T-helper 17 cell (primary cell): Measurements from ENCODE around the gene PMP22. TPM values are rescaled to one million over a fixed set of nuclear protein-coding genes. Genes with fewer than 3 reads are reported as not detected.

Source experiments
- ATAC-seq: fragments of 150-1000 bp; cut with Tn5 transposase; 2 replicates; pipeline ENCODE4 v1.10.0; 2021; ENCODE audit warnings: mild to moderate bottlenecking, moderate library complexity
- DNase-seq, 3 donors: peaks; one replicate each; pipeline versions ENCODE4 v3.0.0 to v3.0.0-alpha.2; 2020 to 2021
- H3K9me3 ChIP-seq: one replicate; pipeline ENCODE4 v1.7.0; 2013; ENCODE audit warnings: low read length, mild to moderate bottlenecking; ENCODE audit not compliant: control insufficient read depth, poor library complexity, severe bottlenecking
- H3K27ac Mint-ChIP-seq: one replicate; pipeline ENCODE4 v1.8.0; 2022; ENCODE audit warnings: mild to moderate bottlenecking, moderate library complexity, mixed read lengths
- H3K27me3 Mint-ChIP-seq: one replicate; pipeline ENCODE4 v1.8.0; 2022; ENCODE audit warnings: mixed read lengths
- H3K36me3 Mint-ChIP-seq: one replicate; pipeline ENCODE4 v1.8.0; 2022; ENCODE audit warnings: low read depth, mixed read lengths
- H3K4me1 Mint-ChIP-seq: one replicate; pipeline ENCODE4 v1.8.0; 2022; ENCODE audit warnings: mild to moderate bottlenecking, mixed read lengths
- H3K4me3 Mint-ChIP-seq: one replicate; pipeline ENCODE4 v1.8.0; 2022; ENCODE audit warnings: mild to moderate bottlenecking, moderate library complexity, mixed read lengths
- total RNA-seq, 4 donors: library from RNA in 2 of 4; stranded (reverse) in 2 of 4; gene quantifications; one replicate each; pipeline ENCODE4 v1.2.3 and lab custom pipeline; 2022 to 2026

Gene PMP22
- total RNA-seq, 2 donors from 2014 or later, result not detected

DNA sequence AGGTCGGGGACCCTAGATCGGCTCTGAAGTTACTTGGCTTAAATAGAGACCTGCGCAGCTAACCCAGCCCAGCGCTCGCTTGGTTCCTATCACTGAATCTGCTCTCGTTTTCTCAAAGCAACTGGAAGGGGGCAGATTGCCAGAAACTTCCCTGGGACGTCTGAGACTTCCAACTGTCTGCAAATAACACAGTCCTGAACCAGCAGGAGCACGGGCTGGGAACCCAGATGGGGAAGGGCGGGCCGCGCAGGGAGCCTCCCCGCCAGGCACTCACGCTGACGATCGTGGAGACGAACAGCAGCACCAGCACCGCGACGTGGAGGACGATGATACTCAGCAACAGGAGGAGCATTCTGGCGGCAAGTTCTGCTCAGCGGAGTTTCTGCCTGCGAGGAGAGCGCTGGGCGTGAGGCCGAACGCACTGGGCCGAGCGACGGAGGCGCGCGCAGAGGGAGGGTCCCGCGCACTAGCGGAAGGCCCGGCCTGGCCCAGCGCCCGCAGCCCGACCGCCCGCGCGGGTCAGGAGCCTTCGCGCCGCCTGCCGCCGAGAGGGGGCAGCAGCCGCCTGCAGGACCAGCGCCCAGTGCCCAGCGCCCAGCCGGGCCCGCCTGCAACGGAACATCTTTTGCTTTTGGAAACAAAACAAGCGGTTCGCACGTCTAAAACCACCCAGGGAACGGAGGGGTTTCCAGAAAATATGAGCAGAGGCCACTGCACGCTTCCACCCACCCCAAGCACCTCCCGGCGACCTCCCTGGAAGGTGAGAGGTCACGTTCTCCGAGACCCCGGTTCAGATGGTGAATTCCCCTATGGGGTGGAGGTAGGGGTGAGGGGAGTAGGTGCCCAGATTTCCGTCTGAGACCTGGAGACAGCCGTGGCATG is 4.5 kb downstream of the PMP22 start:
- peaks cover 10% of the 10 kb centered on the region for H3K4me1 Mint-ChIP-seq
- H3K4me3 Mint-ChIP-seq, result peak overlapping the region; percentile 84
- no peaks in the 10 kb centered on the region for H3K9me3 ChIP-seq
- H3K36me3 Mint-ChIP-seq, result peaks cover 2% of the 10 kb centered on the region
- DNase-seq, result peak; percentile 12 to 34 (median 15)
- ATAC-seq, result peak; percentile 76
- peaks cover 81% of the 10 kb centered on the region for H3K27me3 Mint-ChIP-seq
- no peak overlapping the region for H3K27ac Mint-ChIP-seq

DNA sequence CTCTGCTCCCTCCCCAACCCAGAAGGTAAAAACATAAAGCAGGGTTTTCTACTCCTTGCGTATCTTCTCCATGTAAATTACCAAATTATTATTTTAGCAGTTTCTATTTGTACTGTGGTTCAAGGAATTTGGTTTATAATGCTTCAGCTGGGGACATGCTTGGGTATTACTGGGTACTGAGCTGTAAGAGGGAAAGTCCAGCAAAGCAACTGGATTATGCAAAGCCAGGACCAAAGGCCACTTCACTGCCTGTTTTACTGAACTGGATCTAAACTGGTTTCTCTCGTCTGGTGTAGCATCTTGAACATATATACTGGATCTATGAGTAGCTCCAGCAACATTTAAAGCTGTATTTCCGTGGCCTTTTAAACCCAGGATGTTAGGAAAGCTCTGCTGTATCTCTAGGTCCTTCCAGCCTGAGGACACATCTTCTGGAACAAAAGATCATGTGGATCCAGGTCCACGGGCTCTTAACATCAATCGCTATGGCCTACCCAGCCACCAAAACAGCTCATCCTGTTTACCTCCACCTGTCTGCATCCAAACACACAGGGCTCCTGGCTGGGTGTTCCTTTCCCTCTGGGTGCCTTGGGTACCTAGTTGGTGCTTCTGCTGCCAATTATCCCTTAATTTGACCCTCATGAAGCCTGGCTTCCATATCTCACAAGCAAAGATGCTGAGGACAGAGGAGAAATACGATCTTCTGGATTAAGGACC is 7.2 kb downstream of the PMP22 start:
- ATAC-seq (no peak), DNase-seq (no peak)
- peaks cover 10% of the 10 kb centered on the region for H3K4me1 Mint-ChIP-seq
- H3K27ac Mint-ChIP-seq, result no peak overlapping the region
- peaks cover 69% of the 10 kb centered on the region for H3K27me3 Mint-ChIP-seq
- no peak overlapping the region for H3K4me3 Mint-ChIP-seq
- H3K9me3 ChIP-seq, result no peaks in the 10 kb centered on the region
- H3K36me3 Mint-ChIP-seq, result peaks cover 13% of the 10 kb centered on the region

DNA sequence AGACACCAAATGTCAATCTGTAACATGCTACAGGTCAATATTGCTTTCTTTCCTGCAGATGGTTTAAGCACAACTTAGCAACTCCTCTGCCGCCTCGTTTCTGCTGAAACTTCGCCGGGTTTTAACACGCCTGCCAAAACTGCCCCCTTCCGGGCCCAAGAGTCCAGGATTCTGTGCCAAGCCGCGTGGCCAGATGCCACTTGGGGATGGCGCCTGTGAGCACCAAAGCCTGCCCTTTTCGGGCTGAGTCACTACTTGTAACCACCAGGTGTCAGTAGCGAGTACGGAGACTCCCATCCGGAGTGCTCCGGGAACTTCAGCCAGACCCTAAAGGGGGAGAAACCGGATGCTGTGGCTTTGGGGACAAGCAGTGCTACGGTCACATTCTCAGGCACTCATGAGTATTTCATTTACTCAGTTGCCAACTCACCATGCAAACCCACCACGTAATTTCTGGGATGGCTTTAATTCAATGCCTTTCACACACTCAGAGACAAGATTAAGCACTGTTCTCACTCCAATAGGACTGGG is 7.8 kb downstream of the PMP22 start:
- peaks cover 13% of the 10 kb centered on the region for H3K36me3 Mint-ChIP-seq
- peak; percentile 63 for ATAC-seq
- no peaks in the 10 kb centered on the region for H3K9me3 ChIP-seq
- DNase-seq, result peak; percentile 20 to 38 (median 24)
- H3K4me3 Mint-ChIP-seq, result peak overlapping the region; percentile 45
- peaks cover 9% of the 10 kb centered on the region for H3K4me1 Mint-ChIP-seq
- H3K27me3 Mint-ChIP-seq, result peaks cover 64% of the 10 kb centered on the region
- H3K27ac Mint-ChIP-seq, result no peak overlapping the region

DNA sequence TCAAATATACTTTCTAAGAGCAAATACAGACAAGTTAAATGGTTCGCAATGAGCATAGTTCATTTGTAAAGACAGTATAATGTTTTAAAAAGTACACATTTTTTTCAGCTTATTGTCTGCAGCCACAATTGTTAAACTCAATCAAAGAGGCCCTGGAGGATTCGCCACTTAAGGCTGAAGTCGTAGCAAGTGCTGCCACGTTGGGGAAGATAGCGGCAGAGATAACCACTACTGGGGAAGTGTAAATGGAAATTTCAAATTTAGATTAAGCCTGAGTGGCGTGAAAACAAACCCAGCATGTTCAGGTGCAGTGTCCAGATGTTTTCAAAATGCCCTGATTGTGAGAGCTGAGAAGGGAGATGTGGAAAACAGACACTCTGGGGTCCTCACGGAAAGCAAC is 8.4 kb downstream of the PMP22 start:
- no peak for ATAC-seq
- peaks cover 13% of the 10 kb centered on the region for H3K36me3 Mint-ChIP-seq

DNA sequence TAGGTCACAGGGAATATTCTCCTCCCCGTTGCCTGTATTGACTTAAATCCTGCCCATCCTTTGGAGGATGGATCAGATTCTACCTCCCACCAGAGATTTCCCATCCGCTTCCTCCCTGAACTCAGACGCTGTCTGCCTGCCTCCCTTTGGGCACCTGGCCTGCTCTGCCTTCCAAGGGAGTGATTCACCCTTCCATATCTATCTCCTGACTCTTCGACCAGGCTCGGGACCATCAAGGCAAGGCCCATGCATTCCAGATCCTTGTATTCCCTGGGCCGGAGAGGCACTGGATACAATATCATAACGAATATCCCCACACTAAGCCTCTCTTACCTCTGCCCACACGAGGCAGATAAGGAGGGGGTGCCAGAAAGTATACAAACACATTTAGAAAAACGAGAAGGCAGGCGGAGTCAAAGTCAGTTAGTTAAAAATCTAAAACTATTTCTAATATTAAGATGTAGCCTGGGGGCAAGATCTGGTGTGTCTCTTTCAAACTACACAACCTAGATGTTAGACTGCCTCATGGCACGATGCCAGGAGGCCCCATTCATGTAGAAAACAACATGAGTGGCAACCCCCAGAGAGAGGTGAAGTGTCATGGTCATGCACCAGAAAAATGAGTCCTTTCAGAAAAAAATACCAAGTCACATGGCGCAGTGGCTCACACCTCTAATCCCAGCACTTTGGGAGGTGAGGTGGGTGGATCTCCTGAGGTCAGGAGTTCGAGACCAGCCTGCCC is 9.2 kb downstream of the PMP22 start:
- DNase-seq (no peak), ATAC-seq (no peak)
- peak overlapping the region; percentile 43 for H3K27ac Mint-ChIP-seq
- peaks cover 8% of the 10 kb centered on the region for H3K4me1 Mint-ChIP-seq
- H3K27me3 Mint-ChIP-seq, result peaks cover 51% of the 10 kb centered on the region
- peaks cover 13% of the 10 kb centered on the region for H3K36me3 Mint-ChIP-seq
- H3K4me3 Mint-ChIP-seq, result no peak overlapping the region
- no peaks in the 10 kb centered on the region for H3K9me3 ChIP-seq

More for the DNA sequence above, 8.4 kb downstream of the PMP22 start:
- no peaks in the 10 kb centered on the region for H3K9me3 ChIP-seq
- Mint-ChIP-seq H3K4me3 (no peak overlapping the region), H3K27me3 (peaks cover 57% of the 10 kb centered on the region), H3K4me1 (peaks cover 8% of the 10 kb centered on the region), H3K27ac (no peak overlapping the region)
- DNase-seq, result no peak

DNA sequence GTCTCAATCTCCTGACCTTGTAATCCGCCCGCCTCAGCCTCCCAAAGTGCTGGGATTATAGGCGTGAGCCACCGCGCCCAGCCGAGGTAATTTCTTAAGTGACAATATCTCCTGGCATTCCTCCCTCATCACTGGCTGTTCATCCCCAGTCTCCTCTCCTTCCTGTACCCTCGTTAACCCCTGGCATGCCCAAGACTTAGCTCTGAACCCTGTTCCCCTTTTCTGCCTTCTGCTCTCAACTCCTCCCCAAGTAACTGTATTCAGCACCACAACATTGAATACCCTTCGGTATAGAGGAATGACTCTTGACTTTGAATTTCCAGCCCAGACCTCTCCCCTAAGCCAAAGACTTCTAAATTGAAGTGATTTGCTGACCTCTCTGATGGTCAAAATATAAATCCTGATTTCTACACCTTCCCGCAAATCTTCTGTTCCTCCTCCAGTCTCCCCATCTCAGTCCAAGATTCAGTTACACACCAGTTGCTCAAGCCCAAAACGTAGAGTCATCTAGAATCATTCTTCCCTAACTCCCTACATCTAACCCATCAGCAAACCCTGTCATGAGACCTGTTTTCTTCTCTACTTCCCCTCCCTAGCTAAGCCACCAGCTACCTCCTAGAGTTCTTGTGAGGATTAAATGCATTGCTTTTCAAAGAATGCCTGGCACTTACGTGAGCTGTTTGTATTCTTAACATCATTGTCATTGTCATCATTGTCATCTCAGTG is 14.8 kb downstream of the PMP22 start:
- H3K27ac Mint-ChIP-seq, result no peak overlapping the region
- DNase-seq (no peak), ATAC-seq (no peak)
- H3K4me1 Mint-ChIP-seq, result no peaks in the 10 kb centered on the region
- H3K4me3 Mint-ChIP-seq, result no peak overlapping the region
- peaks cover 11% of the 10 kb centered on the region for H3K36me3 Mint-ChIP-seq
- H3K9me3 ChIP-seq, result no peaks in the 10 kb centered on the region
- peaks cover 11% of the 10 kb centered on the region for H3K27me3 Mint-ChIP-seq

DNA sequence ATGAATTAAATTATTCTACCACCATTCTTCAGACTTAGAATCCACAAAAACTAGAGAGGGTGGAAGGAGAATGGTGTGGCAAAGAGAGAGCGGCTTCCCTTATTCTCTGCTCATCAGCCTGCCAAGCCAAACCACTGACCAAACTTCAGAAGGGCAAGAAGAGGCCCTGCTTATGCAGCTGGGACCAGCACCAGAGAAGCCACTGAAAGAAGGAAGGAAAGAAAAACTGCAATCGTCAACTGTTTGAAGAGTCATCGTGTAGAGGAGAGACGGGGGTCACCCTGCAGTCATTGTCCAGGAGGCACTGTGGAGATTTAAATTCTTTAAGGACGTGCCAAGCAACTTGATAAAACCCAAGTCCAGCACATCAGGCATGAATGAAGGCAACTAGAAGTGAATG is 15.6 kb downstream of the PMP22 start:
- Mint-ChIP-seq H3K36me3 (peaks cover 11% of the 10 kb centered on the region), H3K4me1 (no peaks in the 10 kb centered on the region), H3K27me3 (peaks cover 8% of the 10 kb centered on the region), H3K27ac (no peak overlapping the region), H3K4me3 (no peak overlapping the region)
- H3K9me3 ChIP-seq, result no peaks in the 10 kb centered on the region
- DNase-seq (no peak), ATAC-seq (no peak)

DNA sequence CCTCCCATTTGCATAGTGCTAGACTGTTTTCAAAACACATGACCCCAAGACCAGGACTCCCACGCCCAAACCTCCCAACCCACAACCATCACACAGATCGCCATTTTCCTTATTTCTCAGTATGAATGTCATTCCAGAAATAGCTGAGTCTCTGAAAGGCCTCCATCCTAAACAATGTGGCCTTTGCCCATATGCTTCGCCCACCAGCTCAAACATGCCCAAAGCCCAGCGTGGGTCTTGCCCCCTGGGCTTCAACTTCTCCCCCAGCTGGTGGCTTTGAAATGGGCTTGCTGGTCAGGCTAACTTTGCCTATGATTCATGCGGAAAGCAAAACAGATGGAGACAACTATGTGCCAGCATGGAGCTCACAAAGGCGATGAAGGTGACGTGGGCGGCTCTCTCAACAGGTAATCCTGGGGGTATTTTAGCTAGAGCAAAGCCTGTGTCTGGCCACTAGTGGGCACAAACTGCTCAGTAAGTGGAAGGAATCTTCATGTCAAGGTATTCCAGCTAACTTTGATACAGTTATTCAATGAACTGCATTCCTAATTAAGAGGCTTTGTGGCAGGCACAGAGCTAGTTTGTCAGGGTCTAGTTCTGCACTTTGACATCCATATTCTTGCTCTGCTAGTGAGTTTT is 17.1 kb downstream of the PMP22 start:
- Mint-ChIP-seq H3K27ac (no peak overlapping the region), H3K27me3 (peaks cover 8% of the 10 kb centered on the region), H3K4me1 (no peaks in the 10 kb centered on the region), H3K36me3 (peaks cover 4% of the 10 kb centered on the region), H3K4me3 (no peak overlapping the region)
- DNase-seq (no peak), ATAC-seq (no peak)
- H3K9me3 ChIP-seq, result no peaks in the 10 kb centered on the region

DNA sequence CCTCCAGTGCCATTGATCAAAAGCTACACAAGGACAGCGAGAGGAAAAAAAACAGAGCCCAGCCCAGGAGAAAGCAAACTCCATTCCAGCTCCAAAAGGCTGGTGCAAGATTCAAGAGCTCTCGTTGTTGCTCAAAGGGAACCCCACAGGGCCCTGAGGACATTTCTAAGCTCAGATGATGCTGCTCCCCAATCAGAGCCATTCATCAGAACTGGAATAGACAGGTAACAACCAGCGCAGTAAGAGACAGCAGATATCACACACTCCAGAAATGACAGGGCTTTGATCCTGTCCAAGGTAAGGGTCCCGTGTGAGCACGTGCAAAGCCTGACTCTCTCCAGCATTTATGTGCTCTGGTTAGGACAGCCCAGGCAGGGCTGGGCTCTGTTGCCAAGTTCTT is 20.1 kb downstream of the PMP22 start:
- Mint-ChIP-seq H3K27me3 (peaks cover 8% of the 10 kb centered on the region), H3K4me1 (no peaks in the 10 kb centered on the region), H3K36me3 (peaks cover 4% of the 10 kb centered on the region), H3K4me3 (no peak overlapping the region), H3K27ac (no peak overlapping the region)
- H3K9me3 ChIP-seq, result no peaks in the 10 kb centered on the region
- DNase-seq (no peak), ATAC-seq (no peak)

DNA sequence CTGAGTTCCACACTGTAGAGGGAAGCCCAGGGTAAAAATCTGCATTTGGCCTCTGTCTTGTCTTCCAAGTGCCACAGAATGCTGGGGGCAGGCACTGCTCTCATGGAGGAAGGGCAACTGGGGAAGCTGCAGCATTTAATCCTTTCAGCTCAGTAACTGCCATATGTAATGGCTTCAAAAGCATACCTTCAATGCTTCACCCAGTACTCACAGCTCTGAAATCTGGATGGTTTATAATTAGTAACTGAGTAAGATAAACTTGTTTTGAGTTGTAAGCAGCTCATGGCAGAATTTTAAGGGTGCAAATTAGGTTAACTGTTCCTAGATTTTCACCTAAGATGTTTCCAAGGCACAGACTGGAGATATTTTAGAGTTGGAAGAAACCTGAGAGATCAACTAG is 24.5 kb downstream of the PMP22 start:
- no peak overlapping the region for H3K27ac Mint-ChIP-seq

DNA sequence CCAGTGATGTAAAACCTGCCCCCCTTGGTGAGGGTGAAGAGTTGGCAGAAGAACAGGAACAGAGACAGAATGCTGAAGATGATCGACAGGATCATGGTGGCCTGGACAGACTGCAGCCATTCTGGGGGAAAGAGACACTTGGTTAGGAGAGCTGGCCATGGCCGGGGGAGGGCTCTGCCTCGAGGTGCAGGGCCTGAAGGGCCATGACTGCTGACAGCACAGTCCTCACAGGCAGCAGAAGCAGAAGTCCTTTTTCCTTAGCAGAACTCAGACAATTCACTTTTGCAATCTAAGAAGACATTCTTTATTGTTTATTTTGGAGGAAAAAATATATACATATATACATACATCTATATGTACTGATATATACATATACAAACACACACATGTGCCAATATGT is 25.6 kb downstream of the PMP22 start:
- Mint-ChIP-seq H3K27me3 (peaks cover 17% of the 10 kb centered on the region), H3K36me3 (peaks cover 2% of the 10 kb centered on the region), H3K27ac (no peak overlapping the region), H3K4me3 (no peak overlapping the region), H3K4me1 (no peaks in the 10 kb centered on the region)
- ATAC-seq (no peak), DNase-seq (no peak)
- H3K9me3 ChIP-seq, result no peaks in the 10 kb centered on the region

More for the DNA sequence above, 24.5 kb downstream of the PMP22 start:
- Mint-ChIP-seq H3K4me1 (no peaks in the 10 kb centered on the region), H3K27me3 (peaks cover 17% of the 10 kb centered on the region), H3K36me3 (peaks cover 2% of the 10 kb centered on the region), H3K4me3 (no peak overlapping the region)
- no peaks in the 10 kb centered on the region for H3K9me3 ChIP-seq
- DNase-seq (no peak), ATAC-seq (no peak)
